ENCODE measurements around the gene NHSL2.

The NHSL2 gene

DNA sequence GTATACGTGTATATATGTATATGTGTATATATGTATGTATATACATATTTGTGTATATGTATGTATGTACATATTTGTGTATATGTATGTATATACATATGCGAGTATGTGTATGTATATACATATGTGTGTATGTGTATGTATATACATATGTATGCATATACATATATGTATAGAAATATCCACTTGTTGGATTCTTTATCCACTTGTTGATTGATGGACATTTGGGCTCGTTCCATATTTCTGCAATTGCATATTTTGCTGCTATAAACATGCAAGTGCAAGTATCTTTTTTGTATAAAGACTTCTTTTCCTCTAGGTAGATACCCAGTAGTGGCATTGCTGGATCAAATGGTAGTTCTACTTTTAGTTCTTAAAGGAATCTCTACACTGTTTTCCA is 25.5 kb upstream of the NHSL2 start:
- DNase-seq (ENCODE audit: low read depth) = no peak
- H3K4me3 ChIP-seq (ENCODE audit: control insufficient read depth, low read depth, low read length) = no peak overlapping the region
- TF ChIP-seq, protein P1, sequence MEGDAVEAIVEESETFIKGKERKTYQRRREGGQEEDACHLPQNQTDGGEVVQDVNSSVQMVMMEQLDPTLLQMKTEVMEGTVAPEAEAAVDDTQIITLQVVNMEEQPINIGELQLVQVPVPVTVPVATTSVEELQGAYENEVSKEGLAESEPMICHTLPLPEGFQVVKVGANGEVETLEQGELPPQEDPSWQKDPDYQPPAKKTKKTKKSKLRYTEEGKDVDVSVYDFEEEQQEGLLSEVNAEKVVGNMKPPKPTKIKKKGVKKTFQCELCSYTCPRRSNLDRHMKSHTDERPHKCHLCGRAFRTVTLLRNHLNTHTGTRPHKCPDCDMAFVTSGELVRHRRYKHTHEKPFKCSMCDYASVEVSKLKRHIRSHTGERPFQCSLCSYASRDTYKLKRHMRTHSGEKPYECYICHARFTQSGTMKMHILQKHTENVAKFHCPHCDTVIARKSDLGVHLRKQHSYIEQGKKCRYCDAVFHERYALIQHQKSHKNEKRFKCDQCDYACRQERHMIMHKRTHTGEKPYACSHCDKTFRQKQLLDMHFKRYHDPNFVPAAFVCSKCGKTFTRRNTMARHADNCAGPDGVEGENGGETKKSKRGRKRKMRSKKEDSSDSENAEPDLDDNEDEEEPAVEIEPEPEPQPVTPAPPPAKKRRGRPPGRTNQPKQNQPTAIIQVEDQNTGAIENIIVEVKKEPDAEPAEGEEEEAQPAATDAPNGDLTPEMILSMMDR (IDR thresholded peaks at IDR 0.05; ENCODE audit: control insufficient read depth, insufficient read depth, low read depth, low read length, missing control alignments) = no peak

DNA sequence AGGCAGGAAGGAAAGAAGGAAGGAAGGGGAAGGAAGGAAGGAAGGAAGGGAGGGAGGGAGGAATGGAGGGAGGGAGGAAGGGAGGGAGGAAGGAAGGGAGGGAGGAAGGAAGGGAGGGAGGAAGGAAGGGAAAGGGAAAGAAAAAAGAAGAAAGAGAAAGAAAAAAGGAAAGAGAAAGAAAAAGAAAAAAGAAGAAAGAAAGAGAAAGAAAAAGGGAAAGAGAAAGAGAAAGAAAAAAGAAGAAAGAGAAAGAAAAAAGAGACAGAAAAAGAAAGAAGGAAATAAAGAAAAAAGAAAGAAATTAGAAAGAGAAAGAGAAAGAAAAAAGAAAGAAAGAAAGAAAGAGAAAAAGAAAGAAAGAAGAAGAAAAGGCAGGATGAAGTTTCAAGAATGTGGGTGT is 15.0 kb upstream of the NHSL2 start:
- TF ChIP-seq, protein P1 (IDR thresholded peaks at IDR 0.05; ENCODE audit: control insufficient read depth, insufficient read depth, low read depth, low read length, missing control alignments) = no peak
- no peak for DNase-seq (ENCODE audit: low read depth)
- H3K4me3 ChIP-seq (ENCODE audit: control insufficient read depth, low read depth, low read length) = no peak overlapping the region

DNA sequence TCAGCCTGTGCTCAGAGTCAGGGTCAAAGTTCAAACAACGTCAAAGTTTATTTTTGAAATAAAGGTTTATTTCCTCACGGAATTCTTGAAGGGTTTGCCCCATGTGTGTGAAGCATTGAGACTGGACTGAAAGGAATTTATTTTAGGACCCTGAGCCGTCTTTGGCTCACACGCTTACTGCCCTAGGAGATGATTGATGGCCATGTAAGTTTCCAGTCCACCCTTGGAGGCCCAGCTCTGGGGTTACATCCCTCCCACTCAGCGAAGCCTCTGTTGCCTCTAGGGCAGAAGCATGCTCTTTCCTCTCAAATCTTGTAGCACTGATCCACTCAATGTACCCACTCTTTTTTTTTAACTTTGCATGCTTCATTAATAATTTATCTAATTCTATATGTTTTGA is 4.5 kb upstream of the NHSL2 start:
- H3K4me3 ChIP-seq (ENCODE audit: control insufficient read depth, low read depth, low read length) = no peak overlapping the region
- DNase-seq (ENCODE audit: low read depth) = no peak
- TF ChIP-seq, protein P1 (IDR thresholded peaks at IDR 0.05; ENCODE audit: control insufficient read depth, insufficient read depth, low read depth, low read length, missing control alignments) = no peak

DNA sequence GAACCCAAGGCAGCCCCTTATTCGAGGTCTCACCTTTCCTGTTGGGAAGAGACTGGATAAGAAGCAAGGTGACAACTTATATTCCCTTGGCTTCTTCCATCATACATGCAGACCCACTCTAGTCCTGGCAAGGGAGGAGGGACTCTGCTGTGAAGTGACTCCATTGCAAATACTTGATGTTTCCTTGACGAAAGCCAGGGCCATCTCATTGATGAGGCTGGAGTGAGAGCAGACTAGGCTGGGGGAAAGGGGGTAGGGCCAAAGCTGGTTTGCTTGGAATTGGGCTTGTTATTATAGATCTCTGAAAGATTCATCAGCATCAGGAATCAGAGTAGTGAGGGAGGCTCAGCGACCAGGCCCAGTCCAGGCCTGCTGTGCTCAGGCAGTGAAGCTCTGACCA is 2.3 kb upstream of the NHSL2 start:
- no peak for DNase-seq (ENCODE audit: low read depth)
- TF ChIP-seq, protein P1 (IDR thresholded peaks at IDR 0.05; ENCODE audit: control insufficient read depth, insufficient read depth, low read depth, low read length, missing control alignments) = no peak
- H3K4me3 ChIP-seq (ENCODE audit: control insufficient read depth, low read depth, low read length) = no peak overlapping the region

DNA sequence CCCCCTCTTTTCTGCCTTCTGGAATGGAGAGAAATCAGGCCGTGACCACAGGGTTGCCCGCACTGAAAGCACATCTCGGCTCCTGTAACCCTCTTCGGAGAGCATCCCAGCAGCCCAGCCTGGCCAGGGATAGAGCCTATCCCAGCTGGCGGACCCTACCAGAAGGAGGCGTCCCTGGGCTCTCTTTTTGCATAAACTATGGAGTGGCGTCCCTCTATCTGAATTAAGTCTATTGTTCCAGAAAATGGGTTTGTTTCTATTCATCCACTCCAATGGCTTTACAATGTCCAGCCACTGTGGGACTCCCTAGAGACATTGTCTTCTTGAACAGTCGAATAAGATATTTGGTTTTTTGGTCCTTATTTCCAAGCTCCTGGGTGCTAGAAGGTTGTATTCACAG is 689 bp upstream of the NHSL2 start:
- peak overlapping the region; percentile 62 for H3K4me3 ChIP-seq (ENCODE audit: control insufficient read depth, low read depth, low read length)
- DNase-seq (ENCODE audit: low read depth) = no peak
- TF ChIP-seq, protein P1 (IDR thresholded peaks at IDR 0.05; ENCODE audit: control insufficient read depth, insufficient read depth, low read depth, low read length, missing control alignments) = peak; percentile 56

DNA sequence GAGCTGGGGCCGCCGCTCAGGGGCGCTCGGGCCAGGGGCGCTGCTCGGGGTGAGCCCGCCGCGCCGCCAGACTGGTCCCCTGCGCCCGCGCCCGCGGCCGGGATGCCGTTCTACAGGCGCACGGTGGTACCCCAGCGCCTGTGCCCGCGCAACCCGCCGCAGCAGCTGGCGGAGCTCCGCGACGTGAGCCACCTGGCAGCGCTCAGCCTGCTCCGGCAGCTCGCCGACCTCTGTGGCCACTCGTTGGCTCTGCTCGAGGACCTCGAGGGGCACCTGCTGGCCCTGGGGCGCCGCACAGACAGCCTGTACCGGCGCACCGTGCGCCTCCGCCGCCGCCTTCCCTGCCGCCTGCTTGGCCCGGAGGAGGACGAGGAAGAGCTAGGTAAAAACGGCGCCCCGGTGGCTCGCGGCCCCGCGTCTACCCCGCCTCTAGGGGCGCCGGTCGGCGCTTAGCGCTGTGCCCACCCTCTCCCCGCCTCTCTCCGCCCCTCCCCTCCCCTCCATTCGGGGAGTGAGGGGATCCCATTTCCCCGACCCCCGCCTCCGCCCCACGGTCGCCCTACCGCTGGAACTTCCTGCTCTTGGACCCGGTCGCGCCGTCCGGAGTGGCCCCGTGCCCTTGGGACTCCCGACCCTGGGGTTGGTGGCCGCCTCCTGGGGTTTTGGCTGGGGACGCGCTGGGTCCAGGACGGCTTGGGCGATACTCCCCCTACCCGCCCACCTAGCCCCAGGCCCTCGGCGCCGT is 513 bp downstream of the NHSL2 start:
- H3K4me3 ChIP-seq (ENCODE audit: control insufficient read depth, low read depth, low read length) = peak overlapping the region; percentile 62
- TF ChIP-seq, protein P1 (IDR thresholded peaks at IDR 0.05; ENCODE audit: control insufficient read depth, insufficient read depth, low read depth, low read length, missing control alignments) = peak; percentile 43
- no peak for DNase-seq (ENCODE audit: low read depth)

Measured in AG09309 (cell line).